Vagina (tissue), 2 donors: ENCODE measurements around the gene ZDHHC18.

Experiments
- CTCF ChIP-seq, 3 experiments: fragments of 450-650 bp in 2 of 3; fragments of 200-600 bp in 1 of 3; sonication (generic) in 1 of 3; IDR thresholded peaks; one replicate each; pipeline ENCODE4 v1.5.1; 2017 to 2019; ENCODE audit warnings: antibody characterized with exemption in 3 of 3, mild to moderate bottlenecking in 2 of 3, moderate library complexity in 2 of 3
- POLR2A ChIP-seq, 2 donors: fragments of 450-650 bp; IDR thresholded peaks; one replicate each; pipeline ENCODE4 v1.6.1; 2017; ENCODE audit warnings: antibody characterized with exemption in 2 of 2, mild to moderate bottlenecking in 2 of 2, moderate library complexity in 2 of 2

GRCh38 chr1:26785611-26786436 lies 40.7 kb upstream of the ZDHHC18 start:
- TF ChIP-seq CTCF (IDR thresholded peaks at IDR 0.05) (no peak), POLR2A (IDR thresholded peaks at IDR 0.05) (no peak)
